ENCODE results near the gene AKAP14.
A peak's percentile ranks its signal among the peaks of the same experiment; 100 is the strongest.

The AKAP14 gene

DNA sequence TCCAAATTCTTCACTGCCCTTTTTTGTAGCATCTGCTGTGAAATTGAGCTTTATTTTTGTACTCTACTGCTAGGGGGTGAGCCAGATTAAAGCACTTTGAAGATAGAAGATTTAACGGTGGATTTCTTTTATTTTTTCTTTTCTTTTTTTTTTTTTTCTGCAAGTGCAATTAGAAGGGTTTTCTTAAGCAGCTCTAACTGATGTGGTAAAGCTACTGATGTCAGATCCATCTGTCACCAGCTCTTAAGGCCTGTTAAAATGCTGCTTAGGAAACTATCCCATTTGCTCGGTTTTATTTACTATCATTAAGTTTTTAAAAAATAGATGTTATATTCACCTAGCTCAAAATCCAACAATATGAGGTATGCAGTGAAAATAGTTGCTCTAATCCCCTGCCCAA is 17.0 kb upstream of the AKAP14 start:
- Histone ChIP-seq H3K4me1 (ENCODE audit: insufficient read depth, low read length, poor library complexity, severe bottlenecking) (no peaks in the 10 kb centered on the region), H3K27me3 (ENCODE audit: insufficient read depth, low read length, poor library complexity, severe bottlenecking) (no peaks in the 10 kb centered on the region), H4K20me1 (ENCODE audit: insufficient read depth, low read length, poor library complexity, severe bottlenecking) (peaks cover 3% of the 10 kb centered on the region), H2AFZ (ENCODE audit: low read length) (no peak overlapping the region), H3K9ac (ENCODE audit: low read depth, low read length, poor library complexity, severe bottlenecking) (no peak overlapping the region), H3K36me3 (ENCODE audit: insufficient read depth, low read length) (no peaks in the 10 kb centered on the region), H3F3A (ENCODE audit: low read depth) (no peaks in the 10 kb centered on the region), H3K79me2 (ENCODE audit: insufficient read depth, low read length) (peaks cover 21% of the 10 kb centered on the region; the same call in 1 of the 2 replicates), H3K9me3 (ENCODE audit: insufficient read depth, low read depth, low read length) (no peaks in the 10 kb centered on the region), H3K4me2 (ENCODE audit: low read depth, low read length, poor library complexity, severe bottlenecking) (no peak overlapping the region), H3K9me2 (replicated peaks; ENCODE audit: low read depth, low read length) (no peaks in the 10 kb centered on the region), H3K4me3 (ENCODE audit: low read length, poor library complexity, severe bottlenecking) (no peak overlapping the region)
- TF ChIP-seq, protein P1, sequence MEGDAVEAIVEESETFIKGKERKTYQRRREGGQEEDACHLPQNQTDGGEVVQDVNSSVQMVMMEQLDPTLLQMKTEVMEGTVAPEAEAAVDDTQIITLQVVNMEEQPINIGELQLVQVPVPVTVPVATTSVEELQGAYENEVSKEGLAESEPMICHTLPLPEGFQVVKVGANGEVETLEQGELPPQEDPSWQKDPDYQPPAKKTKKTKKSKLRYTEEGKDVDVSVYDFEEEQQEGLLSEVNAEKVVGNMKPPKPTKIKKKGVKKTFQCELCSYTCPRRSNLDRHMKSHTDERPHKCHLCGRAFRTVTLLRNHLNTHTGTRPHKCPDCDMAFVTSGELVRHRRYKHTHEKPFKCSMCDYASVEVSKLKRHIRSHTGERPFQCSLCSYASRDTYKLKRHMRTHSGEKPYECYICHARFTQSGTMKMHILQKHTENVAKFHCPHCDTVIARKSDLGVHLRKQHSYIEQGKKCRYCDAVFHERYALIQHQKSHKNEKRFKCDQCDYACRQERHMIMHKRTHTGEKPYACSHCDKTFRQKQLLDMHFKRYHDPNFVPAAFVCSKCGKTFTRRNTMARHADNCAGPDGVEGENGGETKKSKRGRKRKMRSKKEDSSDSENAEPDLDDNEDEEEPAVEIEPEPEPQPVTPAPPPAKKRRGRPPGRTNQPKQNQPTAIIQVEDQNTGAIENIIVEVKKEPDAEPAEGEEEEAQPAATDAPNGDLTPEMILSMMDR (conservative IDR thresholded peaks at IDR 0.05; ENCODE audit: low read length) = no peak
- TF ChIP-seq EZH2phosphoT487 (IDR thresholded peaks at IDR 0.05; ENCODE audit: borderline replicate concordance) = no peak

DNA sequence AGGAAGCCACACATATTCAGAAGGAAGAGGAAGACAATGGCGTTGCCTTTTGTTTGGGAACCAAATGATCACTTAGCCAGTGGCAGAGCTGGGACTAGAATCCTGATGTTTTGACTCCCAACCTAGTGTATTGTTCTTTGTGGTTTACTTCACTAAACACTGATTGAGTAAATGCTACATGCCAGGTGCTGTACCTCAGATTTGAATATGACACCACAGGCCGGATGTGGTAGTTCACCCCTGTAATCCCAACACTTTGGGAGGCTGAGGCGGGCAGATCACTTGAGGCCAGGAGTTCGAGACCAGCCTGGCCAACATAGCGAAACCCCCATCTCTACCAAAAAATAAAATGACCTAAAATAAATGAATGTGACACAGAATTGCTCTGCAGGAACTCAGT is 15.6 kb upstream of the AKAP14 start:
- no peak overlapping the region for H3K9ac ChIP-seq (ENCODE audit: low read depth, low read length, poor library complexity, severe bottlenecking)
- H2AFZ ChIP-seq (ENCODE audit: low read length) = no peak overlapping the region
- H4K20me1 ChIP-seq (ENCODE audit: insufficient read depth, low read length, poor library complexity, severe bottlenecking) = no peaks in the 10 kb centered on the region
- H3K9me3 ChIP-seq (ENCODE audit: insufficient read depth, low read depth, low read length) = no peaks in the 10 kb centered on the region
- no peaks in the 10 kb centered on the region for H3F3A ChIP-seq (ENCODE audit: low read depth)
- H3K36me3 ChIP-seq (ENCODE audit: insufficient read depth, low read length) = no peaks in the 10 kb centered on the region
- no peaks in the 10 kb centered on the region for H3K4me1 ChIP-seq (ENCODE audit: insufficient read depth, low read length, poor library complexity, severe bottlenecking)
- H3K4me2 ChIP-seq (ENCODE audit: low read depth, low read length, poor library complexity, severe bottlenecking) = no peak overlapping the region
- H3K79me2 ChIP-seq (ENCODE audit: insufficient read depth, low read length) = peaks cover 7% of the 10 kb centered on the region; the same call in 1 of the 2 replicates
- no peaks in the 10 kb centered on the region for H3K27me3 ChIP-seq (ENCODE audit: insufficient read depth, low read length, poor library complexity, severe bottlenecking)
- H3K9me2 ChIP-seq (replicated peaks; ENCODE audit: low read depth, low read length) = no peaks in the 10 kb centered on the region
- no peak for TF ChIP-seq EZH2phosphoT487 (IDR thresholded peaks at IDR 0.05; ENCODE audit: borderline replicate concordance)
- TF ChIP-seq, protein P1 (conservative IDR thresholded peaks at IDR 0.05; ENCODE audit: low read length) = no peak
- H3K4me3 ChIP-seq (ENCODE audit: low read length, poor library complexity, severe bottlenecking) = no peak overlapping the region

DNA sequence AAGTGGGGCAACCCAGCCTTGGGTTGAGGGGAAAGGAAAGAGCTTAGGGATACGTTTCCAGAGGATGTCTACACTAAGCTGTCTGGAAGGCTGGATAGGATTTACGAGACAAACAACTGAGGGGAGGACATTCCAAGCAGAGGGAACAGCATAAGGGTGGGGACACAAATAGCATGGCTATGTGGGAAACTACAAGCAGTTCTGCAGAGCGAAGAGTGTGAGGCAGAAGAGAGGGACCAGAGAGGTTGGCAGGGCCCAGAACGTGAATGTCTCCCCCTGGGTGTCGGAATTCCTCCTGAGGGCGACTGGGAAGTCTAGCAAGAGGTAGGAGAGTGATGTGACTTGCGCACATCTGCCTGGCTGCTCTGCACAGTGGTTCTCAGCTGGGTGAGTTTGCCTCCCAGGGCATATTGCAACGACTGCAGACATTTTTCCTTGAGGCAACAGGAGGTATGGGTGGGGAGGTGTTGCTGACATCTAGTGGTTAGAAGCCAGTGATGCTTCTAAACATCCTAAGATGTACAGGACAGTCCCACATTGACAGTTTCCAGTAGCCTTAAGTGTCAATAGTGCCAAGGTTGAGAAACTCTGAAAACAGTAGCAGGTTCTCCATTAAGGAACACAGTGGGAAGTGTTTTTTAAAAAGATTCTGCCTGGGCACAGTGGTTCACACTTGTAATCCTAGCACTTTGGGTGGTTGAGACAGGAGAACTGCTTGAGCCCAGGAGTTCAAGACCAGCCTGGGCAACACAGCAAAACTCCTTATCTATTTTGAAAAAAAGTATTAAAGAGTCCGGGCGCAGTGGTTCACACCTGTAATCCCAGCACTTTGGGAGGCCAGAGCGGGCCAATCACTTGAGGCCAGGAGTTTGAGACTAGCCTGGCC is 14.9 kb upstream of the AKAP14 start:
- H3K9me2 ChIP-seq (replicated peaks; ENCODE audit: low read depth, low read length) = no peaks in the 10 kb centered on the region
- peaks cover 3% of the 10 kb centered on the region; the same call in 1 of the 2 replicates for H3K79me2 ChIP-seq (ENCODE audit: insufficient read depth, low read length)
- H3K9ac ChIP-seq (ENCODE audit: low read depth, low read length, poor library complexity, severe bottlenecking) = no peak overlapping the region
- TF ChIP-seq EZH2phosphoT487 (IDR thresholded peaks at IDR 0.05; ENCODE audit: borderline replicate concordance) = no peak
- TF ChIP-seq, protein P1 (conservative IDR thresholded peaks at IDR 0.05; ENCODE audit: low read length) = peak; percentile 58
- H3K27me3 ChIP-seq (ENCODE audit: insufficient read depth, low read length, poor library complexity, severe bottlenecking) = no peaks in the 10 kb centered on the region
- no peaks in the 10 kb centered on the region for H3K9me3 ChIP-seq (ENCODE audit: insufficient read depth, low read depth, low read length)
- no peaks in the 10 kb centered on the region for H4K20me1 ChIP-seq (ENCODE audit: insufficient read depth, low read length, poor library complexity, severe bottlenecking)
- H3K4me2 ChIP-seq (ENCODE audit: low read depth, low read length, poor library complexity, severe bottlenecking) = no peak overlapping the region
- H3F3A ChIP-seq (ENCODE audit: low read depth) = no peaks in the 10 kb centered on the region
- no peak overlapping the region for H3K4me3 ChIP-seq (ENCODE audit: low read length, poor library complexity, severe bottlenecking)
- H3K4me1 ChIP-seq (ENCODE audit: insufficient read depth, low read length, poor library complexity, severe bottlenecking) = no peaks in the 10 kb centered on the region
- H2AFZ ChIP-seq (ENCODE audit: low read length) = no peak overlapping the region
- H3K36me3 ChIP-seq (ENCODE audit: insufficient read depth, low read length) = no peaks in the 10 kb centered on the region

All from Loucy (cell line).